H1 (cell line): ENCODE data around the gene LCN10. TPM values are rescaled to one million over a fixed set of nuclear protein-coding genes. Genes with fewer than 3 reads are reported as not detected.

Experiments
- CHD7 ChIP-seq: fragments of 300-600 bp; sonication (generic); IDR thresholded peaks from 2 replicates; pipeline ENCODE4 v1.7.1; 2012; ENCODE audit warnings: low read length, moderate library complexity, mild to moderate bottlenecking, inconsistent platforms; ENCODE audit not compliant: insufficient replicate concordance
- JUN ChIP-seq: IDR thresholded peaks from 2 replicates; pipeline ENCODE4 v1.6.1; 2011; ENCODE audit warnings: low read depth, mild to moderate bottlenecking, improper control_type of control experiment, low read length
- JUND ChIP-seq: IDR thresholded peaks from 2 replicates; pipeline ENCODE4 v1.6.1; 2011; ENCODE audit warnings: mild to moderate bottlenecking, improper control_type of control experiment, low read length
- NRF1 ChIP-seq: IDR thresholded peaks from 2 replicates; pipeline ENCODE4 v1.6.1; 2011; ENCODE audit warnings: mild to moderate bottlenecking, low read depth, low read length, improper control_type of control experiment
- PHF8 ChIP-seq: fragments of 200-600 bp; sonication (generic); conservative IDR thresholded peaks from 2 replicates; pipeline ENCODE4 v1.7.1; 2012; ENCODE audit warnings: low read depth, mild to moderate bottlenecking, inconsistent platforms, low read length, moderate library complexity
- RBBP5 ChIP-seq: IDR thresholded peaks from 2 replicates; pipeline ENCODE4 v1.7.1; 2012; ENCODE audit warnings: low read depth, mild to moderate bottlenecking, inconsistent platforms, low read length, moderate library complexity, borderline replicate concordance
- RXRA ChIP-seq: IDR thresholded peaks from 2 replicates; pipeline ENCODE4 v1.6.1; 2011; ENCODE audit warnings: low read depth, mild to moderate bottlenecking, low read length, moderate library complexity; ENCODE audit not compliant: insufficient read depth
- SP2 ChIP-seq: IDR thresholded peaks from 2 replicates; pipeline ENCODE4 v1.6.1; 2012; ENCODE audit warnings: mild to moderate bottlenecking, low read length, inconsistent platforms
- TAF1 ChIP-seq: IDR thresholded peaks from 2 replicates; pipeline ENCODE4 v1.6.1; 2011; ENCODE audit warnings: mild to moderate bottlenecking, low read depth, low read length
- TBP ChIP-seq: IDR thresholded peaks from 2 replicates; pipeline ENCODE4 v1.6.1; 2011; ENCODE audit warnings: low read depth, low read length, improper control_type of control experiment
- USF2 ChIP-seq: IDR thresholded peaks from 2 replicates; pipeline ENCODE4 v1.6.1; 2011; ENCODE audit warnings: low read length, improper control_type of control experiment
- polyA plus RNA-seq, 7 experiments: library from polyadenylated mRNA; depleted of rRNA in 3 of 7; stranded (reverse) in 5 of 7; unstranded in 2 of 7; fragments of >200 nt in 5 of 7; fragments of 200-250 nt in 2 of 7; gene quantifications; 1 replicate in 5 of 7; 2 replicates in 1 of 7; 4 replicates in 1 of 7; pipeline versions ENCODE4 v1.2.1 to v1.2.3, GENCODE V29; 2011 to 2013; ENCODE audit warnings: missing spikeins in 2 of 7, mixed read lengths in 2 of 7
- total RNA-seq: library from RNA; stranded (reverse); fragmentation: NEBNext Ultra II Directional; extraction: Animal tissue kit (Norgen Biotek cat#: 25700); gene quantifications from 2 replicates; pipeline ENCODE4 v1.2.1, GENCODE V29; 2021

Gene LCN10
- total and polyA plus RNA-seq, 2 of the 8 experiments (the other 6 are each of a cell fraction or from before 2014, with no cell fraction given), result 2.6 to 2.8 TPM

- TF ChIP-seq CHD7 (no peak), USF2 (no peak), JUN (no peak), RBBP5 (no peak), TBP (no peak), PHF8 (no peak), TAF1 (no peak), JUND (no peak), RXRA (no peak), SP2 (no peak), NRF1 (no peak)
Observed at GRCh38 chr9:136764301-136764891, 21.7 kb upstream of the LCN10 start, which contains the start of gene LCN15 (continued).
